MM.1S (cell line): Measurements from ENCODE around the gene PARVA.

Experiments
- DNase-seq: peaks from one replicate; pipeline ENCODE4 v3.0.0-alpha.2; 2015
- H2AFZ ChIP-seq: fragments of 300-600 bp; sonication (generic); 2 replicates; pipeline ENCODE4 v1.6.0; 2016; ENCODE audit warnings: antibody characterized with exemption, low read length
- H3F3A ChIP-seq: fragments of 300-600 bp; sonication (generic); 2 replicates; pipeline ENCODE4 v1.6.1; 2016; ENCODE audit warnings: mild to moderate bottlenecking, antibody characterized with exemption, low read length, moderate library complexity, mixed read lengths; ENCODE audit not compliant: insufficient read depth
- H3K27ac ChIP-seq: fragments of 300-600 bp; sonication (generic); 2 replicates; pipeline ENCODE4 v1.5.1; 2016; ENCODE audit warnings: mild to moderate bottlenecking, low read length
- H3K27me3 ChIP-seq: fragments of 300-600 bp; sonication (generic); replicated peaks from 2 replicates; pipeline ENCODE4 v1.6.0; 2016; ENCODE audit warnings: low read length; ENCODE audit not compliant: insufficient read depth
- H3K36me3 ChIP-seq: fragments of 300-600 bp; sonication (generic); replicated peaks from 2 replicates; pipeline ENCODE4 v1.6.1; 2016; ENCODE audit warnings: mild to moderate bottlenecking, low read length, mixed read lengths; ENCODE audit not compliant: insufficient read depth
- H3K4me1 ChIP-seq: fragments of 300-600 bp; sonication (generic); 2 replicates; pipeline ENCODE4 v1.6.1; 2016; ENCODE audit warnings: low read length, mixed read lengths
- H3K4me2 ChIP-seq: fragments of 300-600 bp; sonication (generic); 2 replicates; pipeline ENCODE4 v1.6.0; 2016; ENCODE audit warnings: low read depth, low read length
- H3K4me3 ChIP-seq: fragments of 300-600 bp; sonication (generic); 2 replicates; pipeline ENCODE4 v1.5.1; 2016; ENCODE audit warnings: low read length, mixed read lengths
- H3K79me2 ChIP-seq: fragments of 300-600 bp; sonication (generic); 2 replicates; pipeline ENCODE4 v1.6.1; 2016; ENCODE audit warnings: mixed run types, low read length, mixed read lengths
- H3K9ac ChIP-seq: fragments of 300-600 bp; sonication (generic); 2 replicates; pipeline ENCODE4 v1.6.1; 2016; ENCODE audit warnings: low read length, mixed read lengths
- H3K9me2 ChIP-seq: fragments of 300-600 bp; sonication (generic); replicated peaks from 2 replicates; pipeline ENCODE4 v1.6.1; 2016; ENCODE audit warnings: mild to moderate bottlenecking, low read length, mixed read lengths; ENCODE audit not compliant: insufficient read depth
- H3K9me3 ChIP-seq: fragments of 300-600 bp; sonication (generic); replicated peaks from 2 replicates; pipeline ENCODE4 v1.6.1; 2016; ENCODE audit warnings: mild to moderate bottlenecking, low read length, mixed read lengths; ENCODE audit not compliant: insufficient read depth
- H4K20me1 ChIP-seq: fragments of 300-600 bp; sonication (generic); 2 replicates; pipeline ENCODE4 v1.6.1; 2016; ENCODE audit warnings: mild to moderate bottlenecking, low read length, moderate library complexity, mixed read lengths; ENCODE audit not compliant: insufficient read depth
- CTCF ChIP-seq: fragments of 300-600 bp; sonication (generic); IDR thresholded peaks from 2 replicates; pipeline ENCODE4 v1.5.1; 2016; ENCODE audit warnings: antibody characterized with exemption, low read length, mixed read lengths
- EZH2 ChIP-seq: fragments of 300-600 bp; sonication (generic); optimal IDR thresholded peaks from 2 replicates; pipeline ENCODE3; 2017; ENCODE audit warnings: low read depth, mild to moderate bottlenecking, antibody characterized with exemption, low read length, mixed read lengths
- EZH2phosphoT487 ChIP-seq: fragments of 300-600 bp; sonication (generic); IDR thresholded peaks from 2 replicates; pipeline ENCODE4 v1.6.1; 2018; ENCODE audit warnings: antibody characterized with exemption, low read length

The PARVA gene

GRCh38 chr11:12382451-12382850 lies 5.1 kb downstream of the PARVA start:
- no peaks in the 10 kb centered on the region for H3K9me3 ChIP-seq
- DNase-seq = no peak
- H2AFZ ChIP-seq = no peak overlapping the region
- H3K27ac ChIP-seq = no peak overlapping the region
- H4K20me1 ChIP-seq = no peaks in the 10 kb centered on the region
- TF ChIP-seq CTCF (no peak), EZH2 (no peak), EZH2phosphoT487 (no peak)
- H3K36me3 ChIP-seq = no peaks in the 10 kb centered on the region
- no peaks in the 10 kb centered on the region for H3K9me2 ChIP-seq
- no peaks in the 10 kb centered on the region for H3K79me2 ChIP-seq
- no peaks in the 10 kb centered on the region for H3K4me1 ChIP-seq
- H3K4me3 ChIP-seq = no peak overlapping the region
- no peak overlapping the region for H3K4me2 ChIP-seq
- H3F3A ChIP-seq = no peaks in the 10 kb centered on the region
- no peaks in the 10 kb centered on the region for H3K27me3 ChIP-seq
- no peak overlapping the region for H3K9ac ChIP-seq

- Histone ChIP-seq H3K79me2 (no peaks in the 10 kb centered on the region), H3K9me2 (no peaks in the 10 kb centered on the region), H3K4me3 (no peak overlapping the region), H3F3A (no peaks in the 10 kb centered on the region), H3K4me2 (no peak overlapping the region), H2AFZ (no peak overlapping the region), H3K9me3 (no peaks in the 10 kb centered on the region), H3K27ac (no peak overlapping the region), H3K36me3 (no peaks in the 10 kb centered on the region), H4K20me1 (no peaks in the 10 kb centered on the region), H3K4me1 (no peaks in the 10 kb centered on the region), H3K9ac (no peak overlapping the region), H3K27me3 (no peaks in the 10 kb centered on the region)
- DNase-seq = no peak
- TF ChIP-seq EZH2phosphoT487 = no peak
- TF ChIP-seq EZH2 = no peak
- TF ChIP-seq CTCF = no peak
Observed at GRCh38 chr11:12386309-12386708, 8.9 kb downstream of the PARVA start.

GRCh38 chr11:12386745-12387144 lies 9.4 kb downstream of the PARVA start:
- Histone ChIP-seq H3K36me3 (no peaks in the 10 kb centered on the region), H2AFZ (no peak overlapping the region), H3K79me2 (no peaks in the 10 kb centered on the region), H3K4me1 (no peaks in the 10 kb centered on the region), H3K9ac (no peak overlapping the region), H3K27me3 (no peaks in the 10 kb centered on the region), H3K4me2 (no peak overlapping the region), H3K4me3 (no peak overlapping the region), H3K9me3 (no peaks in the 10 kb centered on the region), H3K9me2 (no peaks in the 10 kb centered on the region), H3F3A (no peaks in the 10 kb centered on the region), H3K27ac (no peak overlapping the region), H4K20me1 (no peaks in the 10 kb centered on the region)
- DNase-seq = no peak
- TF ChIP-seq EZH2 (no peak), CTCF (no peak), EZH2phosphoT487 (no peak)

- Histone ChIP-seq H3K36me3 (no peaks in the 10 kb centered on the region), H3K4me1 (no peaks in the 10 kb centered on the region), H3K79me2 (no peaks in the 10 kb centered on the region), H3K9me2 (no peaks in the 10 kb centered on the region), H3F3A (no peaks in the 10 kb centered on the region), H3K9me3 (no peaks in the 10 kb centered on the region), H3K9ac (no peak overlapping the region), H4K20me1 (no peaks in the 10 kb centered on the region), H3K27ac (no peak overlapping the region), H3K27me3 (no peaks in the 10 kb centered on the region), H3K4me2 (no peak overlapping the region), H3K4me3 (no peak overlapping the region), H2AFZ (no peak overlapping the region)
- DNase-seq = no peak
- TF ChIP-seq EZH2 (no peak), CTCF (no peak), EZH2phosphoT487 (no peak)
Observed at GRCh38 chr11:12388173-12388572, 10.8 kb downstream of the PARVA start.
